Stimulated activated CD8-positive, alpha-beta memory T cell treated with anti-CD3 and anti-CD28 coated beads, Interleukin-15, amount 100 ng/mL, for 4 hours (primary cell): ENCODE data around the gene EID3.
"Not testable (repeated sequence)": the region's sequence is repeated elsewhere in the genome, so short reads cannot be mapped to it uniquely, and the experiment has no call there.

Experiments used
- DNase-seq, 2 donors: peaks; one replicate each; pipeline ENCODE4 v3.0.0-alpha.2; 2020; ENCODE audit warnings: low read depth in 2 of 2

Gene EID3

DNA sequence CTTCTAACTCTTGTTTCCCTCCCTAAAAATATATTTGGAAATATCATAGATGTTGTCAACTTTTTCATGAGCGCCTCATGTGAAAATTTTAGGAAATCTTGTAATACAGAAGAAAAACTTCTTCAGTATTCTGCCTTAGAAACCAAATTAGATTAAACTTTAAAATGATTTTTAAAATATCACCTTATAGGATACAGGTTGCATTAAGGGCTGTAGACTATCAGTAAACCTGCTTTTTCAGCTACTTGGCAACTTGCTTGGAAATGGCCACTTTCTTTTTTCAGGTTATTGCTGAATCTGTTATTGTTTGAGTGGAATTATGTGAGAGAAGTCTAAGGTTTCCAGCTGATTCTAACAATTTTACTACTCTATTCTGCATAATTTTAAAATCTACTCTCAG is 9.1 kb downstream of the EID3 start:
- DNase-seq, result no peak

DNA sequence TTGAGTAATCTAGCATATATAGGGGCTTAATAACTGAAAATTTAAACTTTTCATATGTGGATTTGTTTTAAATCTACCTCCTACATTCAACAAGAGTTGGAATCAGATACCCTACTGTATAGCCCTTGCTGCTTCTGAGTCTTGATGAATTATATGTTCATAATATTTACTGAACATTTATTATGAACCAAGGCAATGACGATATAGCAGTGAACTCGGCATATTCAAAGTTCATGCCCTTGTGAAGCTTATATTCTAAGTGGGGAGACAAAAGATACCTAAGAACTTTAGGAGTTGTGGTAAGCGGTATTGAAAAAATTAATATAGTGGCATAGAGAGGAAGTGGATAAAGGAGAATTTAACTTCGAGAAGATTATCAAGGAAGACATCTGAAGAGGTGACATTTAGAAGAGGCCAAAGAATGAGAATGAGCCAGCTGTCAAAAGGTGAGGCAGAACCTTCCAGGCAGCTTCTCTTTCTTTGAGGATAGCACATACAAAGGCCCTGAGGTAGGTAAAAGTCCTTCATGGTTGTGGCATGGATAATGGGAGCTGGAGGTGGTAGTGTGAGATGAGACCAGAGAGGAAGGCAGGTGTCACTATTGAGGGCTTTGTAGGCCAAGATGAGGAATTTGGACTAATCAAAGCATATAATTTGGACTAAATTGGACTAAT is 10.2 kb downstream of the EID3 start:
- no peak for DNase-seq

DNA sequence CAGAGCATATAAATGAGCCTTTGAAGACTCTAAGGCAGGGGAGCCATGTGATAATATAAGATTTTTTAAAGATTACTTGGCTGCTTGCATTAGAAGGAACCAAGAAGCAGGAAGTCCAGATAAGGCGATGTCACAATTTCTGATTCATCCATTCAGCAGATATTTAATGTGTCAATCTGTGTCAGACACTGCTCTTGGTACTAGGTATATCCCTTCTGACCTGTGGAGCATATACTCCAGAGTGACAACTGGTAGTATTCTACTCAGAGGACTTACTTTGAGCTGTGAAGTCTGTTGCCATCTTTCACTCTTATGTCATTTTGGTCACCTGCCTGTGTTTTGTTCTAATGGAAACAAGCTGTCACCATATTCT is 10.7 kb downstream of the EID3 start:
- no peak for DNase-seq

DNA sequence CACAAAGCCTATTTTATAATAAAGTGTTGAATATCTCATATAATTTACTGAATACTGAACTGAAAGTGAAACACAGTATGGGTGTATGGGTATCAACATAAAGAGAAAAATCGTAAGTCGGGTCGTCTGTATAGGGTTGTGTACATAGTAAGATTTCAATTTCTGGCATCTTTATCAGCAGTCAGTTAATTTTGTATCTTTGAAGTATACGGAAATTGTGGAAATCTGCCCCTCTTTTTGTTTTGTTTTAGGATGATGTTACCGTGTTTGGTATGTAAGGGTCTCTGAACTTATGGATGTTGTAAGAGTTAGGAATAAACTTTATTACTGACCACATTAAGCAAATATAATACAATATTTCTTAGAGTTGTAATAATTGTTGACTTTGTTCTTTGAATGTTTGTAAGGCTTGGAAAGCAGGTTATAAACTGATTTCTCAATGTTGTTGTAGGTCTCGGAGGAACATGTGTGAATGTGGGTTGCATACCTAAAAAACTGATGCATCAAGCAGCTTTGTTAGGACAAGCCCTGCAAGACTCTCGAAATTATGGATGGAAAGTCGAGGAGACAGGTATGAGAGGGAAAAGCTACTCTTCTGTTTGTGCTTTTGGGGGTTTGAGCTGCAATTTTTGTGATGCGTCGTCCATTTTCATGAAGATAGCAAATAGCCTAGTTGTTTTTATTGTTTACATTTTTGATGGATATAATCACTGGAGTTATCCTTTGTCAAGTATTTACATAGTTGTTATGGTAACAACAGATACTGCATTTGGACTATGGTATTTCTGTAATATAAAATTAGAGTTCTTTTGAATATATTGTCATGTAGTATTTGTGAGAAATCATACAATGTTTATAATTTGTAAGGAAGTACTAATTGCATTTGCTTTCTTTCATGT is 12.0 kb downstream of the EID3 start:
- DNase-seq, result no peak

DNA sequence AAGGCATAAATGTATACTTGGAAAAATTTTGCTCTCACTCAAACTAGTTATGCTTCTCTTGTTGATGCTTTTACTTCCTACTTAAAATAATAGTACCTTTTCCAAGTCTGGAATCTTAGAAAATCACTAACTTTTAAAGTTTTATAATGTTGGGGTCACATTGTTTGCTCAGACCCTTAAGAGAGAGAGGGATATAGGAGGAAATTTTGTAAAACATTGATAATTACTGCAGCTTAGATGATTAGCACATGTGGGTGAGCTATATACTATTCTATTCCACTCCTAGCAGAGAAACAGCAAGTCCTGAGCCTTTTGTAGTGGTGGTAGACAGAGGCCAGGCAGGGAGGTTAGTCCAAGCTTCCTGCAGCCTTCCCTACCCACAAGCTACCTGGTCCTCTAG is 13.4 kb downstream of the EID3 start:
- no peak for DNase-seq

DNA sequence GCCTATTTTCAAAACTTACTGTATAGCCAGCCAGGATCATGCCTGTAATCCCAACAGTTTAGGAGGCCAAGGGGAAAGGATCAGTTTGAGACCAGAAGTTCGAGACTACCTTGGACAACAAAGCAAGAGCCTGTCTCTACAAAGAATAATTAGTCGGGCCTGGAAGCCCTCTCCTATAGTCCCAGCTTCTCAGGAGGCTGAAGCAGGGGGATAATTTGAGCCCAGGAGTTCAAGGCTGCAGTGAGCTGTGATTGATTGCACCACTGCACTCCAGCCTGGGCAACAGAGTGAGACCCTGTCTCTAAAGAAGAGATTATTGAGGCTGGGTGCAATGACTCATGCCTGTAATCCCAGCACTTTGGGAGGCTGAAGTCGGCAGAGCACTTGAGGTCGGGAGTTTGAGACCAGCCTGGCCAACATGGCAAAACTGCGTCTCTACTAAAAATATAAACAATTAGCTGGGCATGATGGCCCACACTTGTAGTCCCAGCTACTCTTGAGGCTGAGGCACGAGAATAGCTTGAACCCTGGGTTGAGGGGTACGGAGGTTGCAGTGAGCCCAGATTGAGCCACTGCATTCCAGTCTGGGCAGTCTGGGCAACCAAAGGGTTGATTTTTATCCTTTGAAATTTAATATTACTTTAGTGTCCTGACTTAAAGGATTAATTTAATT is 14.1 kb downstream of the EID3 start:
- no peak for DNase-seq

DNA sequence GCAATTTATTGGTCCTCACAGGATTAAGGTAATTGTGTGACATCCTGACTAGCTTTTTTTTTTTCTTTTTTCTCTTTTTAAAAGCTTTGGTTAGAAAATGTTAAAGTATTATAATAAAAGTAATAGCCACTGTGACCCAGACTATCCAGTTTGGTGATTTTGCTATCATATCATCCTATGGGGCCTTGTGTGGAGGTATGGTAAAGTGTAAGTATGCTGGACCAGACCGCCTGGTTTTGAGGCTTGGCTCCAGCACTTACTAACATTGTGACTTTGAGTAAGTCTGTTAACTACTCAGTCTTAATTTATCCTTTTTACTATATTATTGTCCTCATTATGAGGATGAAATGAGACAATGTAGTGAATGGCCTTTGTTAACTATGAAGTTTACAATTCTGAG is 15.5 kb downstream of the EID3 start:
- DNase-seq, result no peak

DNA sequence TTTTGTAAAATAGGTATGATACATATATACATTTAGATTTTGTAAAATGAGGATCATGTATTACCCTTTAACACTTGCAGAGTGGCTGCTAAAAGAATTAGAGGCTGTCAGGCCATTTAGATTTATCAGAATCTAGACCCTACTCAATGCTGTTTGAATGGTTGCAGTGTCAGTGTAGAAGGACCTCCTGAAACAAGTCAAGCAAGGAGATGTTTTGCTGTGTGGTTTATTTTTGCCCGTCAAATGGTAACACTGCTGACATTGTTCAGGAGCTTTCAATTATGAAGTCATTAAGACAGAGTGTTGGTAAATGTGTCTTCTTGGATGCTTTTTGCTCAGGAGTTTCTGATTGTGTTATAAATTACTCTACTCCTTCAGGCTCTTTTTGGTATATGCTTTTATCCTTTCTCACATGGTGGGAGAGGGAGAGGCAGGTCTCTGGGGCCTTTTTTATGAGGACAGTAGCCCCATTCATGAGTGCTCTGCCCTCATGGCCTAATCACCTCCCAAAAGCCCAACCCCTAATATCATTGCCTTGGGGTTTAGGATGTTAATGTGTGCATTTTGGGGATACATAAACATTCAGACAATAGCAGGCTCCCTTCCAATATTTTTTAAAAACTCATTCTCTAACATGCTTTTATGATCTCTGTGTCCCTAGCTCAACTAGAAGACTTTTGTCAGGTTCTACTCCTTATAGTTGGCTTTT is 16.5 kb downstream of the EID3 start:
- no peak for DNase-seq

DNA sequence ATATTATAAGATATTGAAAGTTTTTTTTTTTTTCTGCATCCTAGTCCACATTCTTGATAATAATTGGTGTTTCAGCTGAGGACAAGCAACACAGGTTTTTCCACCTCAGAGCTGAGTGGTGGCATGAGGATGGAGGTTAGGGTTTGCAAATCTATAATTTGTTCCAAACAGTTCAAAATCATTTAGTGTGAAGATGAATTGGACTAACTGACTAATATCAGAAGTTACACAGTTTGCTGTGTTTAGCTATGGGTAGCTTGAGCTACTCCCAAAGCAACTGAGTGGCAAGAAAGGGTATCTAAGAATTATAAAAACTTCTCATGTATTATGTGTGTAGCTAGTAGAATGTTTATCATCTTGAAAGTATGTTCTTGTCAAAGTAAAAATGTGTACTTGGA is 17.1 kb downstream of the EID3 start:
- DNase-seq, result no peak

DNA sequence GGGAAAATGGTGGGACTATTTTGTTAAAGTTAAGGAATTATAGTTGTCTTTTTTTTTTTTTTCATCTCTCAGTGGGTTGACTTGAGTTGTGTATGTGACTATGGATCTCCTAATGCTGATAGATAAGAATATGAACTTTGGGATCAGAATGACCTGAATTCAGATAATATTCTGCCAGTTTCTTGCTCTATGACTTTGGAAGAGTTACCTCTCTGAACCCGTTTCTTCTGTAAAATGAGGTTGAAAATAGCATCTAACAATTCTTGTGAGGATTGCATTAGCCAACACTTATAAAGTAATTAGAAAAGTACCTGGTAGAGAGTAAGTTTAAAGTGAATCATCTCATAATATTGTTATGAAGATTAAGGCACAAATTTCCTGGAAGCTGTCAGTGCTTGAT is 18.4 kb downstream of the EID3 start:
- DNase-seq, result no peak

DNA sequence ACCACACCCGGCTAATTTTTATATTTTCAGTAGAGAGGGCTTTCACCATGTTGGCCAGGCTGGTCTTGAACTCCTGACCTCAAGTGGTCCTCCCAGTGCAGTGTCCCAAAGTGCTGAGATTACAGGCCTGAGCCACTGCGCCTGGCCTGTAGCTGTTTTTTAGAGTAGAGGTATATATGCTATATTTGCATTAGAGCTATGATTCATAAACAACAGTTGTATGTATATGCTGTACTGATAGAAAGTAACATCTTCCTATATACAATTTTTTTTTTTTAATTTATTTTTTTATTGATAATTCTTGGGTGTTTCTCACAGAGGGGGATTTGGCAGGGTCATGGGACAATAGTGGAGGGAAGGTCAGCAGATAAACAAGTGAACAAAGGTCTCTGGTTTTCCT is 19.0 kb downstream of the EID3 start:
- not testable (repeated sequence) for DNase-seq

DNA sequence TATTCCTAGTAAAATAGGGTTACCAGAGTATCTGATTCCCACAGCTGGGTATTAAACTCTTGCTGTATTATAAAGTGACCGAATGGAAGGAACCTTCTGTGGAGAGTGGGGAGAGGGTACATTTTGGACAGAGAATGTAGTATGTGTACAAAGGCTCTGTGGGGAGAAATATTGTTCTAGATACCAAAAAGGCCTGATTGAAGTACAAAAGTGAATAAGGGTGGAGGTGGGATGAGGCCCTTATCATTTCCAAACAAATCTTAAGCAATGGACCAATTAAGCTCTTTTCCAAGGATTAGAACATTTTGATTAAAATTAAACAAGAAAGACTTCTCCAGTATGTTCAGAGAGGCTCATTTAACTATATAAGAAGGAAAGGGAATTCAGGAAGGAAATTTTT is 20.4 kb downstream of the EID3 start:
- no peak for DNase-seq

DNA sequence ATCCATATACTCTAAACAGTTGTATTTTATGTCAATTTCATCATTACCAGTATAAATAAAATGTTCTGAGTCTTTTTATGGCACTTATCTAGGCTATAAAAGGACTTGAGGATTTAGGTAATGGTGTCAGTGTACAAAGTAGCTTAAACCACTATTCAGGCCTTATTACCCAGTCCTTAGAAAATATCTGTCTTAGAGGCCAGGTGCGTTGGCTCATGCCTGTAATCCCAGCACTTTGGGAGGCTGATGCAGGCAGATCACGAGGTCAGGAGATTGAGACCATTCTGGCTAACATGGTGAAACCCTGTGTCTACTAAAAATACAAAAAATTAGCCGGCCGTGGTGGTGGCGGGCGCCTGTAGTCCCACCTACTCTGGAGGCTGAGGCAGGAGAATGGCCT is 24.7 kb downstream of the EID3 start:
- DNase-seq, result not testable (repeated sequence)

DNA sequence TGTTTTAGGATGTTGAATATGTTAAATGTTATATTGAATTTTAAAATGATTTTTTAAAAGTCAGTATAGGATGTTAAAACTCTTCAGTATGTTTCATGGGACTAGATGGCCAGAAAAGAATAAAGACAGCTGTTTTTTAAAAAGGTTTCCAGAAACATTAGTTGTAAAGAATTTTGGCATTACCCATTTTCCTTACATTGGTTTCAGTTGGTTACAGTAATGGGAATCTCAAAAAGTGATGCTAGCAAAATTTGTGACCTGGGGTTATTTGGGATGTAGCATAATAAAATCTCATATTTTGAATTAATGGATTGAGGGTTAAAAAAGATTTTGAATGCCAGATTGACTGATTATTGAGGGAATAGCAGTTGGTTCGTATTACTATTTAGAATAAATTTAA is 25.3 kb downstream of the EID3 start:
- no peak for DNase-seq

DNA sequence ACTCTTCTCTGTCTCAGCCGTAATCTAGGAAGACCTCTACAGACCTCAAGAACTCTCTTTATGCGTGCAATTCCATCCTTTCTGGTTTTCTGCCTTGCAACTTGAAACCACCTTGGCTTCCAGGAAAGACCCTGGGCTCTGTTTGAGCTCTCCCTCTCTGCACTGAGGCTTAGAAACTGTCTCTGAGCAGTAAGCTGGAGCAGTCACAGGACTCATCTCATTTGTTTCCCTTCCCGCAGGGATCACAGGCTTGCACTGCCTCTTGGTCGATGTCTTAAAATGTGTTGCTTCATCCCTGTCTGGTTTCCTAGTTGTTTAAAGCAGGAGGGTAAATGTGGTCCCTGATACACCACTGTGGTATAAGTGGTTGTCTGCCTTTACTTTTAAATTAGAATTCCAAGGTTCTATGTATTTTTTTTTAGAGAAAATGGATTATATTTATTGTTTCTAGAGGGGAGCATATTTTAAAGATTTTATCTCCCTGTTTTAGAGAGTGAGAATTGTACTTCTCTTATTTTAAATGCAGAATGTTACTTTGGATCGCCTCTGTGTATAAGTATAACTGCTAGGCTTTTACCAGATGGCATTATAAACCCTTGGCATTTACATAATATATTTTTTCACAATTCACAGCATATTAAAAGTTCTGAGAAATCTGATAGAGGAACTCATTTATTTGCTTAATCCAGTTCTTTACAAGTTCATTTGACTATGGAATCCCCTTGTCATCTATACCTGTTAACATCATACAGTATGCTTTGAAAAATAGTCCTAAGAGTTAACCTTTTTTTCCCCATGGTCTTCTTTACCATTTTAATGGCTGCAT is 26.4 kb downstream of the EID3 start:
- no peak for DNase-seq

DNA sequence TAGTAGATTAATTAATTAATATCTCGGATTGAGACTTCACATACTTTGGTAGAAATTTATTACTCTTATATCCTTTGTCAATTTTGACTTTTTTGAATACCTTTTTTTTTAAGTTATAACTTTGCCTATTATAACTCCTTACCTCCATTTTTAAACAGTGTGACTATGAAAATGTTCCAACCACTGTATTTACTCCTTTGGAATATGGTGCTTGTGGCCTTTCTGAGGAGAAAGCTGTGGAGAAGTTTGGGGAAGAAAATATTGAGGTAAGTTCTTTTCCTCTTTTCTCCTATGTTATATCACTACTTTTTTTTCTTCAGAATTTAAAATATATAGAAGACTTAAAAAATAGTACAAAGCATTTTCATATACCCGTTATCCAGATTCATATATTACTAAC is 27.8 kb downstream of the EID3 start:
- DNase-seq, result no peak

DNA sequence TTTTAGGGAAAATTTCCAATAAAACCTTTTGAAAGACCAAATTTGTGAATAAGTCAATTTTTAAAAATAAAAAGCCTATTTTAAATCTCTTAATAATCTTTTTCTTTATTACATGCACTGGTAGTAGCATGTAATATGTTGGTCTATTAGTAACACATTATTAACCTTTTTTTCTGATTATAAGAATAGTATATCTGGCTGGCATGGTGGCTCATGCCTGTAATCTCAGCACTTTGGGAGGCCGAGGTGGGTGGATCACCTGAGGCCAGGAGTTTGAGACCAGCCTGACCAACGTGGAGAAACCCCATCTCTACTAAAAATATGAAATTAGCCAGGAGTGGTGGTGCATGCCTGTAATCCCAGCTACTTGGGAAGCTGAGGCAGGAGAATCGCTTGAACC is 28.7 kb downstream of the EID3 start:
- DNase-seq, result not testable (repeated sequence)

DNA sequence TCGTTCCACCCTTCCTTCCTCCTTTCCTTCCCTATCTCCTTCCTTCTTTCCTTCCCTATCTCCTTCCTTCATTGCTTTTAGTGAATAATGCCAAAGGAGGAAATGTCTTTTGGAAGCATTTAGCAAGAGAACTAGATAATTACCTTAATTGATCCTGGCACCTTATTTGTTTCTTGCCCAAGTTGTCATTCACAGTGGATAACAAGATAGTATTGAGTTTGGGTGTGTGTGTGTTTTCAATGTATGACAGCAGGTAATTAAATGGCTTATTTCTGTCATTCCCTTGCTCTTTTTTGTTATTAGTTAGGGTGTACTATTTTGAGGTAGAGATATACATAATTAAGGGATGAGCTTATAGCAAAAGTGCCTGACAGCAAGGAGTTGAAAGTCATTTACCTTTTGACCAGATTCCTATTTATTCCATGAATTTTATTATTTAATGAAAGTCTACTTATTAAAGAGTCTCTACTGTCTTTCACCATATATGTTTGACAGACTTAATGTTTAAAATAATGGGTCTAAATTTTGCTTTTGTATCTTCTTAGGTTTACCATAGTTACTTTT is 30.2 kb downstream of the EID3 start:
- no peak for DNase-seq

DNA sequence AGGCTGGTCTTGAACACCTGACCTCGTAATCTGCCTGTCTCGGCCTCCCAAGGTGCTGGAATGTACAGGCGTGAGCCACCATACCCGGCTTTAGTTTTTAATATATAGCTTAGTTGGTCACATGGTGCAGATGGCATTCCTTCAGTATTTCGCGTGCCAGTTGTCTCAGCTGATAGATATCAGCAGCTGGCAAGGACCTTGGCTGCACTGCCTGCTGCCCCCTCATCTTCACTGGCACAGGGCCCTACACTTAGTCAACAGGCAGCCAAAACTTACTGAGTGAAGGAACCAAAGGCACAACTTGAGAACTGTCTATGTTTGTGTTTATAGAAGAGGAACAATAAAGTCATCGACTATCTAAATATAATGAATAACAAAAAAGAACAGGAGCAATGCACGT is 31.0 kb downstream of the EID3 start:
- no peak for DNase-seq

DNA sequence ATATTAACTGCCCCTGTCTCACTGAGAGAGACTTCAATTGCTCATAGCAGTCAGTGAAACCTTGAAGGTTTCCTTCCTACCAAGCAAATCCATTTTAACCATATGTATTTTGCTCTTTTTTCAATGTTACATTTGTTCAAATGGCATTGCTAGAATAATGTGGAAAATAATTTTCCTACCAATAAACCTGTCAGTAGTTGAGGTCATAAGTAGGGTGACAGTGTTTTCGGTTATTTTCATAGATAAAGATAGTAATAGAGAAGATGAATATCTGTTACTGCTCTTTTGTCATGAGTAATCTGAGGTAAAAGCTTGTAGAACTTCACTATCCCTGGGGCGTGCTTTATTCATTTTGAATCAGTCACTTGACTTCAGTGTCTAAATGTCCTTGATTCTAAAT is 32.6 kb downstream of the EID3 start:
- DNase-seq, result no peak

DNA sequence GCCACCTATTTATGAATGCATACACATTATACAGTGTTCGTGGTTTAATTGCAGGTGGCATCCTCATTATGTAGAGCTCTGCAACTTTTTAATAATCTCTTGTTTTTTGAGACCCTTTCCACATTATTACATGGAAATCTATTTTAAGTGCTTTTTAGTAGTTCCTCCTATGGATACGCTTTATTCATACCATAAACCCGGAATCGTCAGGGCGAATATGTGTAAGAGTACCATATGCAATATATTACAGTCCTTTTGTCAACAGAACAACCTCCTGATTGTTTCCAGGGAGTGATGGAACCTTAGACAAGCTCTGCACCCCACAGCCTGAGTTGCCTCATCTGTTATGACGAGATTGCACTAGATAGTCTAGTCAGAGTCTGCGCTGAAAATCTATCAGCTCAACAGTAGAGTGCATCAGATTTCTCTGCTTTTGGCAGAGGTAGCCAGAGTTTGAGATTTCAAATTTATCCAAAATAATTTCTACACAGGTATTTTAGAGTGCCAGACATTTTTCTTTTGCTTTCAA is 33.6 kb downstream of the EID3 start:
- DNase-seq, result no peak
